ENCODE results near the gene APLF. TPM values are rescaled to one million over a fixed set of nuclear protein-coding genes. Genes with fewer than 3 reads are reported as not detected.

The APLF gene
- total and polyA plus RNA-seq, 2 of the 8 experiments (the other 6 are each of a cell fraction or from before 2014, with no cell fraction given) = 4.4 to 7.3 TPM

GRCh38 chr2:68487773-68488355 is 20.5 kb downstream of the APLF start:
- Histone ChIP-seq H3K14ac (ENCODE audit: insufficient read length) (no peak overlapping the region), H3K9ac (replicated peaks in 1 of 4; ENCODE audit: extremely low read depth in 1 of 4, low read depth in 3 of 4, low read length in 3 of 4) (no peak overlapping the region), H3K23ac (ENCODE audit: insufficient read length) (no peak overlapping the region), H3K79me2 (ENCODE audit: control insufficient read depth in 1 of 2, insufficient read depth in 2 of 2, low read length in 2 of 2) (0 out of 4 replicates have a peak, but pooled peaks cover 0 to 1% of the 10 kb centered on the region in 2 experiments), H2BK12ac (ENCODE audit: low read depth, low read length) (no peak overlapping the region), H3K27me3 (replicated peaks in 1 of 4; ENCODE audit: control insufficient read depth in 3 of 4, extremely low read depth in 1 of 4, insufficient read depth in 3 of 4, low read length in 3 of 4) (no peaks in the 10 kb centered on the region), H4K8ac (ENCODE audit: extremely low read depth, insufficient read depth, low read length) (no peak overlapping the region), H3K79me1 (ENCODE audit: low read depth, low read length) (no peaks in the 10 kb centered on the region; the same call in 1 of the 2 replicates), H4K91ac (replicated peaks; ENCODE audit: insufficient read length, low read length) (no peak overlapping the region), H2BK15ac (ENCODE audit: low read length) (no peak overlapping the region), H3K4me2 (ENCODE audit: insufficient read depth in 1 of 2, low read depth in 2 of 2, low read length in 2 of 2) (no peak overlapping the region), H3K4ac (replicated peaks; ENCODE audit: insufficient read length, low read depth, low read length) (no peak overlapping the region), H3K23me2 (ENCODE audit: low read depth, low read length) (no peaks in the 10 kb centered on the region), H3K18ac (ENCODE audit: extremely low read depth, low read length) (no peak overlapping the region), H4K5ac (ENCODE audit: insufficient read length, low read depth, low read length) (no peak overlapping the region), H4K20me1 (replicated peaks in 1 of 2; ENCODE audit: control insufficient read depth in 1 of 2, insufficient read depth in 2 of 2, low read length in 2 of 2) (peaks cover 0 to under 1% of the 10 kb centered on the region in 2 experiments), H2BK5ac (ENCODE audit: low read depth, low read length) (no peak overlapping the region), H3K4me3 (ENCODE audit: extremely low read depth in 1 of 4, insufficient read depth in 2 of 4, low read depth in 3 of 4, low read length in 4 of 4) (no peak overlapping the region), H3K56ac (replicated peaks; ENCODE audit: insufficient read length, low read depth, low read length) (no peak overlapping the region), H3K36me3 (ENCODE audit: control insufficient read depth in 2 of 4, insufficient read depth in 4 of 4, low read length in 3 of 4) (no peaks in the 10 kb centered on the region), H3K27ac (ENCODE audit: low read depth, low read length) (no peak overlapping the region), H2BK20ac (ENCODE audit: low read length) (no peak overlapping the region), H2AK5ac (ENCODE audit: low read depth, low read length) (no peak overlapping the region), H3K4me1 (replicated peaks in 1 of 4; ENCODE audit: control insufficient read depth in 3 of 4, insufficient read depth in 4 of 4, low read length in 3 of 4) (0 out of 7 replicates have a peak, but pooled peaks cover 0 to 3% (median 0%) of the 10 kb centered on the region in 4 experiments), H2AFZ (ENCODE audit: low read length) (no peak overlapping the region), H3K9me3 (ENCODE audit: insufficient read depth in 2 of 2, low read depth in 1 of 2, low read length in 1 of 2) (no peaks in the 10 kb centered on the region), H2BK120ac (replicated peaks; ENCODE audit: low read depth, low read length) (no peak overlapping the region)
- 78% methylated on average over 3 of the region's 3 CpGs; no CpG with 5 or more reads in 1 of the 2 experiments for WGBS, 2 experiments (ENCODE audit: extremely low coverage in 1 of 2, insufficient coverage in 1 of 2, insufficient read length in 1 of 2, insufficient replicate concordance in 2 of 2, low coverage in 1 of 2, low lambda C conversion rate in 2 of 2, missing lambda C conversion rate in 1 of 2)
- TF ChIP-seq CTCF (IDR thresholded peaks at IDR 0.05; ENCODE audit: control extremely low read depth in 1 of 3, insufficient read depth in 1 of 3, low read depth in 1 of 3, low read length in 3 of 3) = peak in 1 of 3 experiments; percentile 17; a peak in 2 of 4 replicates
- peak in 1 of 2 experiments; percentile 44; a peak in 3 of 4 replicates for TF ChIP-seq RAD21 (IDR thresholded peaks at IDR 0.05 in 1 of 2, conservative IDR thresholded peaks at IDR 0.05 in 1 of 2; ENCODE audit: low read depth in 2 of 2, low read length in 2 of 2)
- TF ChIP-seq, protein P1, sequence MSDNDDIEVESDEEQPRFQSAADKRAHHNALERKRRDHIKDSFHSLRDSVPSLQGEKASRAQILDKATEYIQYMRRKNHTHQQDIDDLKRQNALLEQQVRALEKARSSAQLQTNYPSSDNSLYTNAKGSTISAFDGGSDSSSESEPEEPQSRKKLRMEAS (IDR thresholded peaks at IDR 0.05) = no peak
- FAIRE-seq = no peak
- CTCF ChIA-PET (ENCODE audit: partially characterized antibody) = interaction anchor here (0.6 to 3.3 kb wide), 29 partner anchors 9 to 438 kb away, joined by 3 to 17 read pairs (median 4); partner anchors contain the start of genes APLF, FBXO48 and PROKR1
- no peak for DNase-seq (ENCODE audit: low read depth in 1 of 2, low spot score in 2 of 2)
- POLR2A ChIA-PET (ENCODE audit: partially characterized antibody) = interaction anchor here (0.8 kb wide), 1 partner anchor 228 kb away, joined by 3 read pairs; no protein-coding TSS in a partner anchor
